Stimulated activated CD8-positive, alpha-beta memory T cell treated with anti-CD3 and anti-CD28 coated beads, Interleukin-7, amount 100 ng/mL, for 48 hours (primary cell): Measurements from ENCODE around the gene SPC25.
"Not testable (repeated sequence)": the region's sequence is repeated elsewhere in the genome, so short reads cannot be mapped to it uniquely, and the experiment has no call there.

ENCODE experiments used
- DNase-seq, 2 donors: peaks; one replicate each; pipeline ENCODE4 v3.0.0-alpha.2; 2020; ENCODE audit warnings: low read depth in 1 of 2; ENCODE audit errors: extremely low read depth in 1 of 2

The SPC25 gene, protein sequence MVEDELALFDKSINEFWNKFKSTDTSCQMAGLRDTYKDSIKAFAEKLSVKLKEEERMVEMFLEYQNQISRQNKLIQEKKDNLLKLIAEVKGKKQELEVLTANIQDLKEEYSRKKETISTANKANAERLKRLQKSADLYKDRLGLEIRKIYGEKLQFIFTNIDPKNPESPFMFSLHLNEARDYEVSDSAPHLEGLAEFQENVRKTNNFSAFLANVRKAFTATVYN

DNA sequence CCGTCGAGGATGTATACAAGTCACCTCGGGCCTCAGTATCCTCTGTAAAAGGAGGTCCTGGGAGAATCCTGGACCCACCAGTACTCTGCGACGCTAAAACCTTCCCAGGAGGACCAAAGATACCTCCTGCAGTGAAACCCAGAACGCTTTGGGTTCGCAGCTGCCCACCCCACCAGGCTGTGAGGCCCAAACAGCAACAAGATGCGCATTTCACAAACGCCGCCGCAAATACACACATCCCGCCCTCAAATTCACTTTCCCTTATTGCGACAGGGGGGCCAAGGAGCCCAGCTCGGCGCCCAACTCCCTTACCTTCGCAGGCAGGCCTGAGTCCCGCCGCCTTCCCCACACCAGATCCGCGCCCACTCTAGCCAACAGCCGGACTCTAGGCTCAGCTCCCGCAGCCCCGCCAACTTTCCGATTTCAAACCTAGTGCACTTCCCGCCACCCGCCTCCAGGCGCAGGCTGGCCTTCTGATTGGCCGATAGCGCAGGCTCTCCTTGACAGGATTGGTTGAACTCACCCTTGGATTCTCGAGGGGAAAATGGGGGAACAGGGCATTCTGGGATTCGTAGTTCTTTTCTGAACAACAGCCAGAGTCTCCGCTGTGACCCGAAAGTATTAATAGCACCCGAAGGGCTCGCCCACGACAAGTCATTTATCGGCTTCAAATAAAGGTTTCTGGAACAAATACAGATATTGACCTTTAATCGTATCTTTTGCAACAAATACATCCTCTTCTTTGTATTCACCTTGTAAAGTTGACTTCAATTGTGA, at the start of gene SPC25:
Gene SPC25 (minus strand): TSS at position 425 of the 777 bp plus-strand sequence. CDS start 911 bp downstream, outside the sequence.
- DNase-seq = peak; percentile 68 to 86

DNA sequence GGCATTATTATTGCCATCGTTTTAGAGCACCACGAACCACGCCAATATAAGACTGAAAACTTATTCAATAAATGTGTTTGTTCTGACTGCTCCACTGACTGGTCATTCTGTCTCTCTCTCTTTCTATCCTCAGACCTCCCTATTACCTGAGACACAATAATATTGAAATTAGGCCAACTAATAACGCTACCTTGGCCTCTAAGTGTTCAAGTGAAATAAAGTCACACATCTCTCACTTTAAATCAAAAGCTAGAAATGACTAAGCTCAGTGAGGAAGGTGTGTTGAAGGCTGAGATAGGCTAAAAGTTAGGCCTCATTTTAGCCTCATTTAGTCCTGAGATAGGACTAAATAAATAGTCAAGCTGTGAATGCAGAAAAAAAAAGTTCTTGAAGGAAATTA, 49.7 kb upstream of the SPC25 start:
- no peak for DNase-seq

GRCh38 chr2:168939061-168939460, 48.8 kb upstream of the SPC25 start:
- no peak for DNase-seq

GRCh38 chr2:168935810-168936581, 45.8 kb upstream of the SPC25 start:
- DNase-seq = no peak

GRCh38 chr2:168934826-168935225, 44.6 kb upstream of the SPC25 start:
- DNase-seq = no peak

GRCh38 chr2:168932174-168932573, 41.9 kb upstream of the SPC25 start:
- not testable (repeated sequence) for DNase-seq

GRCh38 chr2:168930242-168930641, 40.0 kb upstream of the SPC25 start:
- DNase-seq = no peak

DNA sequence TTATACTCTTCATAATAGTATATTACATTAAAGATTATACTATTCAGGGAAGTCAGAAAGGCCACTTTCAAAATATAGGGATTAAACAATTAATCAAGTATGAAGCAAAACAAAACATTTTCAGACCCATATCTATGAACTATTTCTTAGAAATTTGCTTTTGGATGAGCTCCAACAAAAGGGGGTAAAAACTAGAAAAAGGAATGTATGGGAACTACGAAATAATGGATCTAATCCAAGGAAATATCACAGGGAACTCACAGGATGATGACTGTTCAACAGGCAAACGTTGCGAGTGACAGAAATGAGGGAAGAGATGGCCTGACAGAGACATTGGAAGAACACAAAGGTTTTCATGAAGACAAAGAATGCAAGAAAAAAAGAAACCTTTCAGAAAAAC, 38.8 kb upstream of the SPC25 start:
- no peak for DNase-seq

- no peak for DNase-seq
Measured at GRCh38 chr2:168928113-168928831, 38.0 kb upstream of the SPC25 start.

DNA sequence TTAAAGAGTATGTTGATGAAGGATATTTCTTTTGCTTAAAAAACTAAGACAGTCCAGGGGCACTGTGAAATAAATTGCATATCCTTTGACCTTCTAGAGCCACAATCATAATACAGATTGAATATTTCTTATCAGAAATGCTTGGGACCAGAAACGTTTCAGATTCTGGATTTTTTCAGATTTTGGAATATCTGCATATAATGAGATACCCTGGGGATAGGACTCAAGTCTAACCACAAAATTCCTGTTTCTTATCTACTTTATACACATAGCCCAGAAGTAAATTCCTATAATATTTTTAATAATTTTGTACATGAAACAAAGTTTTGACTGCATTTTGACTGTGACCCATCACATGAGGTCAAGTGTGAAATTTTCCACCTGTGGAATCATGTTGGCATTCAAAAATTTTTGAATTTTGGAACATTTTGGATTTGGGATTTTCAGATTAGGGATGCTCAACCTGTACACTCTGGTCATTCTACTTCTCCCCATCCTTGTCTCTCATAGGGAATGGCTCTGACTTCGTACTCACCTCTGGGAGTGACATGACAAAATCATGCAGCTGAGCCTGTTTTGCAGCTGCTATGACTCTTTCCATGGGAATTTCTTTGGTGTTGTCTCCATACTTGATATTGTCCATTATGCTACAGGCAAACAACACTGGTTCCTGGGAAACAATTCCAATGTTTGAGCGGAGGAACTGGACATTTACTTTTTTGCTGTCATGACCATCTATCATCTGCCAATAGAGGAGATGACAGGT, 36.6 kb upstream of the SPC25 start:
- DNase-seq = no peak

DNA sequence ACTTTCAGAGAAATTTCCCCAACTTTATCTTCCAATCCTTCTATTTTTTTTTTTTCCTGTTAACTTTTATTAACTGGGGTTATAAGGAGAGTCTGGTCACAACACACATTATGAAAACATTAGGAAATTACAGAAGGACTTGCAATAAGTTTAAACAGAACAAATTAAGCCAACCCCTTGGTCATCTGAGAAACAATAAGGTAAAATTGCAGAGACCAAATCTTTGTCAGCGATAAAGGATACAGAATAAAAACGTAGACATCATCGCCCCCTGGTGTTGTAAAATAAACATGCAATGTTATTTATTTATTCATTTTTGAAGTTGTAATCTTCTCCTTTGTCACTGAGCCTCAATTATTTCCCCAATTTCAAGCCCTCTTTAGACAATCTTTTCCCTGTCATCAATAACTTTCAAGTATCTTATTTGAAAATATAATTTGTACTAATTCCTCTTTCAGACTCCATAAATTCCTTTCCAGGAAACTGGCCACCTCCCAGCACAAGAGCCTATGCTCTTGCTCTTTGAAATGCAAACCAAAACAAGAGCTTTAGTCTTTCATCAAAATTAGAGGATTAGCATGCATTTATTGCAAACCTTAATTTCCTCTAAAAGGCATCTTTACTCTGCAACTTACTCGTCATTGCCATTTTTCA, 30.4 kb upstream of the SPC25 start:
- DNase-seq = no peak

- DNase-seq = no peak
Measured at GRCh38 chr2:168916331-168916675, 26.1 kb upstream of the SPC25 start.

- no peak for DNase-seq
Measured at GRCh38 chr2:168915441-168916330, 25.5 kb upstream of the SPC25 start.

GRCh38 chr2:168913495-168913894, 23.3 kb upstream of the SPC25 start:
- no peak for DNase-seq

DNA sequence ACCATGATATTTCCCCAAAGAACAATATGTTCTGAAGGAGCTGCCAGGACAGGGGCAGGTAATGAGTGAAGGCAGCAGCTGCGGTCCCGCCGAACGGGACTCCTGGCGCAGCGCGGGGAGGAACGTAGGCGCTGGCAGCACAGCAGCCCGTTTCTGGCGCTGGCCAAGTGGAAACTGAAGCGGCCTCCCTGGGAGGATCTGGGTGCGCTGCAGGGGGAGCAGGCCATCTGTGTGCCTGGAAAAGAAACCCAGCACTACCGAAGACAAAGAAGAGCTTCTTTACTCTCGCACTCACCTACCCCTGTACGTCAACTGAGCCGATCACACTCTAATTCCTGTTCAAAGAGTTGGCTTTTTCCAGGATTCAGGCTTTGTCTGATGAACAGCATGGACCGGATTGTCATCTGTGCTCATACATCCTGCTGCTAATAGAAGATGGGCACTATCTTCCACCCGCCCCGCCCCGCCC, 22.7 kb upstream of the SPC25 start:
- DNase-seq = no peak

DNA sequence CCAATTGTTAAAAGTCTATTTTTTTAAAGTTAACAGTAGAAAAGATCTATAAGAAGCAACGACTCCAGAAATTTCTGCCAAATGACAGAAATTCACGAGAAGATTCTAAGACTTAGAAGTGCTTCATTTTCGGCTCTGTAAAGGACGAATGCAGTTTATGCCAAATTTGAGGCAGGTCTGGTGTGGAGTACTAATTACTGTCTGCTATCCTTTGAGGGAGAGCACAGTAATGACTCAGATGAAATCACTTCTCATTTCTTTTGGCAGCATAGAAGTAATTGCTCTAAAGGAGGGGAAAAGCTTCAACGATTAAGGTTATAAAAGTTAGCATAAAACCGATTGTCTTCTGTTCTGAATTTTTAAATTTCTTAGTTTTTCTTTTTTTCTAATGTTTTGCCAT, 22.2 kb upstream of the SPC25 start:
- no peak for DNase-seq

GRCh38 chr2:168910330-168910729, 20.1 kb upstream of the SPC25 start:
- no peak for DNase-seq

GRCh38 chr2:168907940-168908662, 17.9 kb upstream of the SPC25 start:
- DNase-seq = no peak
